NCI-H2107 treated with DMSO at 0.1 percent for 48 hours (cell line): ENCODE measurements around the gene ABHD13.
A peak's percentile ranks its signal among the peaks of the same experiment; 100 is the strongest.
"Not testable (repeated sequence)": the region's sequence is repeated elsewhere in the genome, so short reads cannot be mapped to it uniquely, and the experiment has no call there.

Experiments
- DNase-seq: peaks from one replicate; lab custom pipeline; 2025; ENCODE audit not compliant: unreplicated experiment; lab: John Stamatoyannopoulos, UW

The ABHD13 gene

GRCh38 chr13:108218044-108218974, at the start of gene ABHD13:
Gene ABHD13 (plus strand): TSS chr13:108218392. CDS start chr13:108229219, 10,827 bp downstream.
- DNase-seq: peak; percentile 57

GRCh38 chr13:108168929-108169328, 49.3 kb upstream of the ABHD13 start:
- no peak for DNase-seq

GRCh38 chr13:108176685-108177274, 41.4 kb upstream of the ABHD13 start:
- peak; percentile 2 for DNase-seq

GRCh38 chr13:108178078-108178477, 40.1 kb upstream of the ABHD13 start:
- DNase-seq: no peak

GRCh38 chr13:108182652-108183051, 35.5 kb upstream of the ABHD13 start:
- DNase-seq: no peak

- no peak for DNase-seq
Observed at GRCh38 chr13:108185223-108185622, 33.0 kb upstream of the ABHD13 start.

- no peak for DNase-seq
Observed at GRCh38 chr13:108188260-108188659, 29.9 kb upstream of the ABHD13 start.

GRCh38 chr13:108190897-108191296, 27.3 kb upstream of the ABHD13 start:
- DNase-seq: no peak

GRCh38 chr13:108193806-108194205, 24.4 kb upstream of the ABHD13 start:
- DNase-seq: no peak

- DNase-seq: no peak
Observed at GRCh38 chr13:108194435-108194936, 23.7 kb upstream of the ABHD13 start.

GRCh38 chr13:108195146-108195545, 23.0 kb upstream of the ABHD13 start:
- no peak for DNase-seq

- DNase-seq: peak; percentile 62
Observed at GRCh38 chr13:108195861-108196260, 22.3 kb upstream of the ABHD13 start.

- DNase-seq: no peak
Observed at GRCh38 chr13:108200781-108201398, 17.3 kb upstream of the ABHD13 start.

GRCh38 chr13:108210551-108210950, 7.6 kb upstream of the ABHD13 start:
- no peak for DNase-seq

GRCh38 chr13:108212886-108213285, 5.3 kb upstream of the ABHD13 start:
- DNase-seq: no peak

GRCh38 chr13:108213946-108214345, 4.2 kb upstream of the ABHD13 start:
- DNase-seq: peak; percentile 63

- DNase-seq: peak; percentile 63
Observed at GRCh38 chr13:108214441-108215271, 3.5 kb upstream of the ABHD13 start.

- peak; percentile 61 for DNase-seq
Observed at GRCh38 chr13:108215436-108215835, 2.8 kb upstream of the ABHD13 start, which contains the start of gene LIG4. Gene LIG4 (minus strand): TSS chr13:108215536. CDS start chr13:108211268, 4,268 bp downstream.

- not testable (repeated sequence) for DNase-seq
Observed at GRCh38 chr13:108217307-108218043, 717 bp upstream of the ABHD13 start.

- DNase-seq: no peak
Observed at GRCh38 chr13:108220041-108220440, 1.8 kb downstream of the ABHD13 start.
